GM19467 (cell line): ENCODE results near the gene CHRDL1.

ENCODE experiments used
- ATAC-seq: cut with Tn5 transposase; IDR thresholded peaks from one replicate; pipeline ENCODE4 v1.9.1; 2021; ENCODE audit warnings: mild to moderate bottlenecking, moderate library complexity; ENCODE audit not compliant: unreplicated experiment

CHRDL1 gene

GRCh38 chrX:110745288-110745687, 50.3 kb downstream of the CHRDL1 start:
- no peak for ATAC-seq

GRCh38 chrX:110743679-110744340, 51.8 kb downstream of the CHRDL1 start:
- no peak for ATAC-seq

GRCh38 chrX:110741213-110741796, 54.3 kb downstream of the CHRDL1 start:
- no peak for ATAC-seq

GRCh38 chrX:110734894-110735541, 60.6 kb downstream of the CHRDL1 start:
- ATAC-seq: no peak

- no peak for ATAC-seq
Measured at GRCh38 chrX:110734271-110734670, 61.3 kb downstream of the CHRDL1 start.

GRCh38 chrX:110733166-110733565, 62.5 kb downstream of the CHRDL1 start:
- ATAC-seq: no peak

GRCh38 chrX:110732266-110732665, 63.4 kb downstream of the CHRDL1 start:
- ATAC-seq: no peak

- ATAC-seq: no peak
Measured at GRCh38 chrX:110723844-110724243, 71.8 kb downstream of the CHRDL1 start.

GRCh38 chrX:110722135-110722534, 73.5 kb downstream of the CHRDL1 start:
- ATAC-seq: no peak

GRCh38 chrX:110713666-110714065, 82.0 kb downstream of the CHRDL1 start:
- ATAC-seq: no peak

GRCh38 chrX:110706446-110706845, 89.2 kb downstream of the CHRDL1 start:
- no peak for ATAC-seq

GRCh38 chrX:110703641-110704040, 92.0 kb downstream of the CHRDL1 start:
- no peak for ATAC-seq

- ATAC-seq: peak; percentile 30
Measured at GRCh38 chrX:110699109-110699508, 96.5 kb downstream of the CHRDL1 start.

GRCh38 chrX:110698696-110699095, 96.9 kb downstream of the CHRDL1 start:
- peak; percentile 50 for ATAC-seq

GRCh38 chrX:110692866-110693265, 102.8 kb downstream of the CHRDL1 start:
- no peak for ATAC-seq

- no peak for ATAC-seq
Measured at GRCh38 chrX:110691446-110691845, 104.2 kb downstream of the CHRDL1 start.

GRCh38 chrX:110684653-110685052, 111.0 kb downstream of the CHRDL1 start:
- no peak for ATAC-seq

- no peak for ATAC-seq
Measured at GRCh38 chrX:110683925-110684324, 111.7 kb downstream of the CHRDL1 start.

- ATAC-seq: no peak
Measured at GRCh38 chrX:110678591-110678990, 117.0 kb downstream of the CHRDL1 start.

GRCh38 chrX:110675886-110676285, 119.7 kb downstream of the CHRDL1 start:
- no peak for ATAC-seq

GRCh38 chrX:110671068-110671803, 124.4 kb downstream of the CHRDL1 start:
- peak; percentile 95 for ATAC-seq

GRCh38 chrX:110669572-110669971, 126.0 kb downstream of the CHRDL1 start:
- ATAC-seq: no peak
